GM18868 (cell line): ENCODE results near the gene ZYX.

Experiments used
- ATAC-seq: cut with Tn5 transposase; IDR thresholded peaks from one replicate; pipeline ENCODE4 v1.9.1; 2021; ENCODE audit warnings: mild to moderate bottlenecking, moderate library complexity; ENCODE audit not compliant: unreplicated experiment

ZYX gene

GRCh38 chr7:143362131-143363015 lies 18.8 kb upstream of the ZYX start, which contains the start of gene FAM131B:
Gene FAM131B, minus strand, starts transcription at chr7:143362713. Its CDS starts 110 bp downstream, at chr7:143362603.
- peak; percentile 56 for ATAC-seq

- no peak for ATAC-seq
These were observed 17.9 kb upstream of the ZYX start for GRCh38 chr7:143363016-143363937.

GRCh38 chr7:143367972-143368371 lies 13.2 kb upstream of the ZYX start:
- no peak for ATAC-seq

- ATAC-seq, result no peak
These were observed 12.8 kb upstream of the ZYX start for GRCh38 chr7:143368387-143368786.

GRCh38 chr7:143369678-143370651 lies 11.2 kb upstream of the ZYX start:
- ATAC-seq, result no peak

GRCh38 chr7:143372070-143372469 lies 9.1 kb upstream of the ZYX start:
- ATAC-seq, result peak; percentile 59

GRCh38 chr7:143373255-143373794 lies 7.8 kb upstream of the ZYX start:
- ATAC-seq, result no peak

- no peak for ATAC-seq
These were observed 6.6 kb upstream of the ZYX start for GRCh38 chr7:143374561-143374960.

GRCh38 chr7:143375298-143376034 lies 5.7 kb upstream of the ZYX start:
- ATAC-seq, result no peak

- ATAC-seq, result no peak
These were observed 4.7 kb upstream of the ZYX start for GRCh38 chr7:143376396-143376795.

- no peak for ATAC-seq
These were observed 1.4 kb upstream of the ZYX start for GRCh38 chr7:143379611-143380259.

GRCh38 chr7:143380260-143380645 lies 892 bp upstream of the ZYX start:
- ATAC-seq, result peak; percentile 52

GRCh38 chr7:143381427-143382125 lies 431 bp downstream of the ZYX start:
- ATAC-seq, result peak; percentile 16

GRCh38 chr7:143382126-143382790 lies 1.1 kb downstream of the ZYX start:
- no peak for ATAC-seq

- ATAC-seq, result no peak
These were observed 1.9 kb downstream of the ZYX start for GRCh38 chr7:143382791-143383641.

GRCh38 chr7:143383642-143383957 lies 2.5 kb downstream of the ZYX start:
- no peak for ATAC-seq

- no peak for ATAC-seq
These were observed 3.0 kb downstream of the ZYX start for GRCh38 chr7:143384148-143384547.
